ENCODE data around the gene DNASE1L1.

DNASE1L1 gene

GRCh38 chrX:154420402-154420756 is 11.3 kb upstream of the DNASE1L1 start:
- DNase-seq (ENCODE audit: extremely low spot score) = no peak
- ChIA-PET POLR2A (no interaction called here), CTCF (interaction anchor here (1.0 to 1.2 kb wide), 2 partner anchors 21 to 406 kb away, joined by 3 read pairs; no protein-coding TSS in a partner anchor)
- TF ChIP-seq CTCF (IDR thresholded peaks at IDR 0.05; ENCODE audit: control extremely low read depth, extremely low read depth, low read depth, missing control alignments) = no peak

- ChIA-PET CTCF (interaction anchor here (1.0 to 1.2 kb wide), 2 partner anchors 21 to 406 kb away, joined by 3 read pairs; no protein-coding TSS in a partner anchor), POLR2A (no interaction called here)
- TF ChIP-seq CTCF (IDR thresholded peaks at IDR 0.05; ENCODE audit: control extremely low read depth, extremely low read depth, low read depth, missing control alignments) = no peak
- no peak for DNase-seq (ENCODE audit: extremely low spot score)
These were observed 10.8 kb upstream of the DNASE1L1 start for GRCh38 chrX:154419688-154420401.

- TF ChIP-seq CTCF (IDR thresholded peaks at IDR 0.05; ENCODE audit: control extremely low read depth, extremely low read depth, low read depth, missing control alignments) = no peak
- CTCF ChIA-PET = interaction anchor here (0.7 kb wide), 1 partner anchor 116 kb away, joined by 3 read pairs; no protein-coding TSS in a partner anchor
- POLR2A ChIA-PET = no interaction called here
- no peak for DNase-seq (ENCODE audit: extremely low spot score)
These were observed 10.1 kb upstream of the DNASE1L1 start for GRCh38 chrX:154419189-154419588.

GRCh38 chrX:154417157-154417556 is 8.1 kb upstream of the DNASE1L1 start:
- TF ChIP-seq CTCF (IDR thresholded peaks at IDR 0.05; ENCODE audit: control extremely low read depth, extremely low read depth, low read depth, missing control alignments) = no peak
- CTCF ChIA-PET = no interaction called here
- POLR2A ChIA-PET = no interaction called here
- no peak for DNase-seq (ENCODE audit: extremely low spot score)

- POLR2A ChIA-PET = no interaction called here
- DNase-seq (ENCODE audit: extremely low spot score) = no peak
- CTCF ChIA-PET = no interaction called here
- TF ChIP-seq CTCF (IDR thresholded peaks at IDR 0.05; ENCODE audit: control extremely low read depth, extremely low read depth, low read depth, missing control alignments) = no peak
These were observed 4.1 kb upstream of the DNASE1L1 start for GRCh38 chrX:154413142-154413541.

- ChIA-PET POLR2A (interaction anchor here (1.0 kb wide), 1 partner anchor 13 kb away, joined by 3 read pairs; no protein-coding TSS in a partner anchor), CTCF (interaction anchor here (1.3 to 2.4 kb wide), 4 partner anchors 9 to 39 kb away, joined by 3 to 12 read pairs (median 4); partner anchors contain the start of genes ATP6AP1 and RPL10)
- DNase-seq (ENCODE audit: extremely low spot score) = no peak
- TF ChIP-seq CTCF (IDR thresholded peaks at IDR 0.05; ENCODE audit: control extremely low read depth, extremely low read depth, low read depth, missing control alignments) = no peak
These were observed 3.4 kb upstream of the DNASE1L1 start for GRCh38 chrX:154412468-154412867.

Data from GM10248 (cell line).